D341Med (cell line): ENCODE data around the gene PGAP6.
"Not testable (repeated sequence)": the region's sequence is repeated elsewhere in the genome, so short reads cannot be mapped to it uniquely, and the experiment has no call there.

Experiments used
- DNase-seq: peaks from one replicate; pipeline ENCODE4 v3.0.0; 2012; ENCODE audit warnings: low spot score

Gene PGAP6, protein sequence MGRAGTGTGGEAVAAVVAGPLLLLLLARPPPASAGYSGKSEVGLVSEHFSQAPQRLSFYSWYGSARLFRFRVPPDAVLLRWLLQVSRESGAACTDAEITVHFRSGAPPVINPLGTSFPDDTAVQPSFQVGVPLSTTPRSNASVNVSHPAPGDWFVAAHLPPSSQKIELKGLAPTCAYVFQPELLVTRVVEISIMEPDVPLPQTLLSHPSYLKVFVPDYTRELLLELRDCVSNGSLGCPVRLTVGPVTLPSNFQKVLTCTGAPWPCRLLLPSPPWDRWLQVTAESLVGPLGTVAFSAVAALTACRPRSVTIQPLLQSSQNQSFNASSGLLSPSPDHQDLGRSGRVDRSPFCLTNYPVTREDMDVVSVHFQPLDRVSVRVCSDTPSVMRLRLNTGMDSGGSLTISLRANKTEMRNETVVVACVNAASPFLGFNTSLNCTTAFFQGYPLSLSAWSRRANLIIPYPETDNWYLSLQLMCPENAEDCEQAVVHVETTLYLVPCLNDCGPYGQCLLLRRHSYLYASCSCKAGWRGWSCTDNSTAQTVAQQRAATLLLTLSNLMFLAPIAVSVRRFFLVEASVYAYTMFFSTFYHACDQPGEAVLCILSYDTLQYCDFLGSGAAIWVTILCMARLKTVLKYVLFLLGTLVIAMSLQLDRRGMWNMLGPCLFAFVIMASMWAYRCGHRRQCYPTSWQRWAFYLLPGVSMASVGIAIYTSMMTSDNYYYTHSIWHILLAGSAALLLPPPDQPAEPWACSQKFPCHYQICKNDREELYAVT

DNA sequence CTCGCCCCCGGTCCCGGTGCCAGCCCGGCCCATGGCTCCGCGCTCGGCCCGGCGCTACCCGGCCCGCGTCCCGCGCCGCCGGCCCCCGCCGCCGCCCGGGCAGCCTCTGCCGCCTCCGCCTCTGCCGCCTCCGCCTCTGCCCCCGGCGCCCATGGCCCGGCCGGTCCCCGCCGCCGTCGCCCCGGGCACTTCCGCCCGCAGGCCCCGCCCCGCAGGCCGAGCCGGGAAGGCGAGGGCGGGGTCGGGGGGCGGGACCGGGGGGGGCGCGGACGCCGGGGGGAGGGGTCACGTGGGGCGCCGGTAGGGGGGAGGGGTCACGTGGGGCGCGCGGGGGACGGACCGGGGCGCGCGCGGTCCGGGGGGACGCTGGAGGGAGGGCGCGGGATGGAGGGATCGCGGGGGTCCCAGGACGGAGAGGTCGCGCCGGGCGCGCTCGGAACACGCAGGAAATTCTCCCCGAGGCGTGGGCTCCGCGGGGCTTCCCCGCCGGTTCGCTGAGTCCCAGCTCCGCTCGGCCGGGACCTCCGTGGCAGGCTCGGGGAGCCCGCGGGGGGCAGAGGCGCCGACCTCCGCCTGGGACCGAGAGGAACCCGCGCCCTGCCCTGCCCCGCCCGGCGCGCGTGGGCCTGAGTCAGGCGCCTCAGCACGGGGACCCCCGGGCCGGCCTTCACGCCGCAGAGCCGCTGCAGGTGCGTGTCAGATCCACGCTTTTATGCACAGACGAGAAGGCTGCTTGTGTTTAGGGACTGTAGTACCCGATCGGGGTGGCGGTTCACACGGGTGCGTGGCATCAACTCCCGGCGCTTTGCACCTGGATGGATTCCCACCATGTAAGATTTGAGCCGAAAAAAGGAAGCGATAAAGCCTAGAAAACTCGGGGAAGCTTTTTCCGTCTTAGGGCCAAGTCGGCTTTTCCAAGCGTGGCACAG lies at the start of gene PGAP6:
TSS of gene PGAP6 (minus strand) at position 190 of the 929 bp plus-strand sequence. CDS start at position 33, 157 bp downstream.
- peak; percentile 96 for DNase-seq

DNA sequence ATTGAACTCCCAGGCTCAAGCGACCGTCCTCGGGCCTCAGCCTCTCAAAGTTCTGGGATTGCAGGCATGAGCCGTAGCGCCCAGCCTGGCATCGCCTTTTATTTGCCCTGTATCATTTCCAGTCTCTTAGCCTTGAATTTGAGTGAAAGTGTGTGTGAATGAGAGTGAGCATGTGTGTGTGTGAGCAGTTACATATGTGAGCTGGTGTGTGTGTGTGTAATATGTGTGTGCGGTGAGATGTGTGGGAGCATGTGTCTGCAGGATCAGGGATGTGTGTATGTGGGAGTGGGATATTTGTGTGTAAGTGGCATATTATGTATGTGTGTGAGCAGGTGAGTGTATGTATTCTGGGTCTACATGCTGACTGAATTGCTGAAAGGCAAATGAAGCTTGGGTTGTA lies 49.1 kb upstream of the PGAP6 start:
- DNase-seq = no peak

DNA sequence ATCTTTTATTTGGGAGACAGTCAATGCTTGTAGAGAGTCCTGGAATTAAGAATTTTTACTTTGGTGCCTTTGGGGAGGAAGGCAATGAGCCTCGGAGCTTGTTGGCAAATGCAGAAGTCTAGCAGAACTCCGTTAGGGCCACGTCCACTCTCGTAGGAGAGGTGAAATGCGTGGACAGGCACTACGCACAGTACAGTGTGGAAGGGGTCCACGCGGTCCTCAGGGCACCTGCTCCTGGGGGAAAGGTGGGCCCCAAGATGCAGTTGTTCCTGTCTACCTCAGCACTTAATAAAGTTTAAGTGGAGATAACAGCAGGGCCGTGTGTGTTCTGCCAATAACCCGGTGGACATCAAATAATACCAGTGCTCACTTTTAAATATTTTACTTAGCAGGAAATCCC lies 45.5 kb upstream of the PGAP6 start:
- DNase-seq = no peak

DNA sequence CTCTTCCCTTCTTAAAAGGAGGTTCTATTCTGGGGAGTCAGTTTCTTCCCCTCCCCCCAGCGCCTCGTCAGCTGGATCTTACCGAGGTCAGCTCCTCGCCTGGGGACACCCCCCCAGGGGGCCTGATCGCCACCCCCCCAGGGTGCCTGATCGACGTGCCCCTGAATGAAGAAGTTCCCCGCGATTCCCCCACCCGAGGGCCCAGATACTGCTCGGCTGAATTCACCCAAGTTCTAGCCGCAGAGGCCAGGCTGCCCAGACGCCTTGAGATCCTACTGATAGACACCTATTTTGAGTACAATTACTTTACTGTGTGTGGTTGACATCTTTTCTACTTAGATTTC lies 45.1 kb upstream of the PGAP6 start:
- no peak for DNase-seq

DNA sequence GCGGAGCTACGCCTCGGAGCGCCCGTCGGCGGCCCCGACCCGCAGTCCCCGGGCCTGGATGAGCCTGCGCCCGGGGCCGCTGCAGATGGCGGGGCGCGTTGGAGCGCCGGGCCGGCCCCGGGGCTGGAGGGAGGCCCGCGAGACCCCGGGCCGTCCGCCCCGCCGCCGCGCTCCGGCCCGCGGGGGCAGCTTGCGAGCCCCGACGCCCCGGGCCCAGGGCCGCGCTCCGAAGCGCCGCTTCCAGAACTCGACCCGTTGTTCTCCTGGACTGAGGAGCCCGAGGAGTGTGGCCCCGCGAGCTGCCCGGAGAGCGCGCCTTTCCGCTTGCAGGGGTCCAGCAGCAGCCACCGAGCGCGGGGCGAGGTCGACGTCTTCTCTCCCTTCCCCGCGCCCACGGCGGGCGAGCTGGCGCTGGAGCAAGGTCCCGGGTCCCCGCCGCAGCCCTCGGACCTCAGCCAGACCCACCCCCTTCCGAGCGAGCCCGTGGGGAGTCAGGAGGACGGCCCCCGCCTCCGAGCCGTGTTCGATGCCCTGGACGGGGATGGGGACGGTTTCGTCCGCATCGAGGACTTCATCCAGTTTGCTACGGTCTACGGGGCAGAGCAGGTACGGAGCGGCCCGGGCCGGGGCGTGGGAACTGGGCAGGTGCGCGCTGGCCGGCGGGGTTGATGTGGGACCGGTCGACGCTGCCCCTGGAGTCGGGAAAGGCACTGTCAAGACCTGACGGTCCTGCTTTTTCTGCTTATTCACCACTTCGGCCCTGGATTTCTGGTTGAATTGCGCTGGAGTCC lies 44.5 kb upstream of the PGAP6 start:
- no peak for DNase-seq

DNA sequence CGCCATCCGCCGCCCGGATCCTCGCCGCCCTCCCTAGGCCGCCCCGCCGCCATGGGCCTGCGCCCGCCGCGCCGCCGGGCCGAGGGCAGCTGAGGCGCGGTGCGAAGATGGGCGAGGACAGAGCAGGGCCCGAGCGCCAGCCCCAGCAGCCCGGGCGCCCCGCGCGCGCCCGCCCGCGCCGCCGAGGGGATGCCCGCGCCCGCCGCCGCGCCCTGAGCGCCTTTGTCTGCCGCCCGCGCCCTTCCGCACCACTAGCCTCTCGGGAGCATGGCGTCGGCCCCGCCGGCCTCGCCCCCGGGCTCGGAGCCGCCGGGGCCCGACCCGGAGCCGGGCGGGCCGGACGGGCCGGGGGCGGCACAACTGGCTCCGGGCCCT lies 43.9 kb upstream of the PGAP6 start:
- DNase-seq = peak; percentile 84

DNA sequence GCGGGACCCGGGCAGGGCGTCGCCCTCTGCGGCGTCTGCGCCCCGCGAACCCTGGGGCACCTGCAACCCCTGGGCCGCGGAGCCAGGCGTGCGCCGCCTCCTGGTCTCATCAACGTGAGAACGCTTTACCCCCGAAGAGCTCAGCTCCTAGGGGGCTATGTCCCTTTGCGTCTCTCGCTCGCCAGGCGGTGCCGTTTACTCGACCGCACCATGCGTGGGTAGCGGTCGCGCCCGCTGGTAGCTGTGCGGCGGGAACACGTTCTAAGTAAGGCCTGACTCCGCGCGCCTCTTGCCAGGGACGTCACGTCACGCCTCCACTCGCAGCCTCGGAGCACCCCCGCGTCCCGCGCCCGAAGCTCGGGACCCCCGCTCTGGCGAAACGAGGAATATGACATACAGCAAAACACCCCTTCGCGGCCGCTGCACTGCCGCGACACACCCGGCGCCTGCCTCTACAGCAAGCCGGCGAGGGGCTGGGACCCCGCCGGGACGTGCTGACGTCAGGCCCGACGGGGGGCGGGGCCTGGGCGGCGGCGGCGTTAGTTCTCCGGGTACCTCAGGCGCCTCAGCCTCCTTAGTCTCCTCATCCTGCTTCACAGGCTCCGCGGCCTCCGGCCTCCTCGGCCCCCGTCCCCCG lies 43.4 kb upstream of the PGAP6 start, which contains the start of gene RAB11FIP3:
TSS of gene RAB11FIP3 (plus strand) at position 568 of the 637 bp plus-strand sequence. CDS start 358 bp downstream, outside the sequence.
- DNase-seq = peak; percentile 94

DNA sequence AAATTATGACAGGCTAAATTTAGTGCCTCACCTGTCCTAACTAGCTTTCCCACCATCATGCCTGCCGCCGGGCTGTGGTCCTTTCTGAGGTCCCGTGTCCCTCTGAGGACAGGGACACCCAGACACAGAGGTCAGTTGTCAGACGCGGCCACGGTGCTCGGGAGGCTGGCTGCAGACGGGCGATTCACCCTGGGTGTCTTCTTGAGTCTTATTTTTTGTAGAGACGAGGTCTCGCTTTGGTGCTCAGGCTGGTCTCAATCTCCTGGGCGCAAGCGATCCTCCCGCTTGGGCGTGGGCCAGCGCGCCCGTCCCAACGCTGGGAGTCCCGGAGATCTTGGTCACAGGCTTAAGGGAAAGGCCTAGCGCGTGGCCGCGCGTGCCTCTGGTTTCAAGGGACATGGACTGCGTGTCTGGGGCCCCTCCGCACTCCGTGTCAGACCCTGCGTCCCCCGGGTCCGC lies 42.9 kb upstream of the PGAP6 start:
- no peak for DNase-seq

DNA sequence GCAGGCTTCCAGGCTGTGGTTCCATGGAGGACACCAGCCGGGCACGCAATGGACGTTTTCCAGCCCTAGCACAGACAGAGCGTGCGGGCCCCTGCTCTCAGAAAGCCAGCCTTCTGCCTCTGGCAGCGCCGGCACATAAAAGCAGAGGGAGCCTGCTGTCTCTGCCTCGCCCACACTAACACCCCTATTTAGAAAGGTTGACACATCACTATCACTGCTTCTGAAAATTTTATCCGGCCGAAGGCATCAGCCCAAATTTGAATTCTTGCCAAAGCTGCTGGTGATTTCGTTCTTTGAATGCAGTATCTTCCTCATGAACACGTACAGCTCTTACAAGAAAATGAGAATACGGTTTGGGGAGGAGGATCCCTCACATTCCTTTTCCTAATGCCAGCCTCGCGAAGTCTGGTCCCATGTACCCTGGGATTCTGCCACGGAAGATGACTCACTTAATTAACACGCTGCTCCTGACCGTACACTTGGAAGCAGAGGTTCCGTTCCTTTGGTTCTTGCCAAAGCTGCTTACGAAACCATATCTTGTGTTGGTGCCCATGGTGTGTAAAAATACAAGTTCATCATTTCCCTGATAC lies 42.4 kb upstream of the PGAP6 start:
- no peak for DNase-seq

DNA sequence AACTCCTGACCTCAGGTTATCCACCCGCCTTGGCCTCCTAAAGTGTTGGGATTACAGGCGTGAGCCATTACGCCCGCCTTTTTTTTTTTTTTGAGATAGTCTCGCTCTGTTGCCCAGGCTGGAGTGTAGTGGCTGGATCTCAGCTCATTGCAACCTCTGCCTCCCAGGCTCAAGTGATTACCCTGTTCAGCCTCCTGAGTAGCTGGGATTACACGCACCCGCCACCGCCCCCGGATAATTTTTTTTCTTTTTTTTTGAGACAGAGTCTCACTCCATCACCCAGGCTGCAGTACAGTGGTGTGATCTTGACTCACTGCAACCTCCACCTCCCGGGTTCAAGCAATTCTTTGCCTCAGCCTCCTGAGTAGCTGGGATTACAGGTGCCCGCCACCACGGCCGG lies 40.4 kb upstream of the PGAP6 start:
- not testable (repeated sequence) for DNase-seq

DNA sequence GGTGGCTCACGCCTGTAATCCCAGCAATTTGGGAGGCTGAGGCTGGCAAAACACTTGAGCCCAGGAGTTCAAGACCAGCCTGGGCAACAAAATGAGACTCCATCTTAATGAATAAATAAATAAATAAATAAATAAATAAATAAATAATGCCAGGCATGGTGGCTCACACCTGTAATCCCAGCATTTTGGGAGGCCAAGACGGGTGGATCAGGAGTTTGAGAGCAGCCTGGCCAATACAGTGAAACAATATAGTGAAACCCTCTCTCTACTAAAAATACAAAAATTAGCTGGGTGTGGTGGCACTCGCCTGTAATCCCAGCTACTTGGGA lies 33.4 kb upstream of the PGAP6 start:
- DNase-seq = not testable (repeated sequence)

DNA sequence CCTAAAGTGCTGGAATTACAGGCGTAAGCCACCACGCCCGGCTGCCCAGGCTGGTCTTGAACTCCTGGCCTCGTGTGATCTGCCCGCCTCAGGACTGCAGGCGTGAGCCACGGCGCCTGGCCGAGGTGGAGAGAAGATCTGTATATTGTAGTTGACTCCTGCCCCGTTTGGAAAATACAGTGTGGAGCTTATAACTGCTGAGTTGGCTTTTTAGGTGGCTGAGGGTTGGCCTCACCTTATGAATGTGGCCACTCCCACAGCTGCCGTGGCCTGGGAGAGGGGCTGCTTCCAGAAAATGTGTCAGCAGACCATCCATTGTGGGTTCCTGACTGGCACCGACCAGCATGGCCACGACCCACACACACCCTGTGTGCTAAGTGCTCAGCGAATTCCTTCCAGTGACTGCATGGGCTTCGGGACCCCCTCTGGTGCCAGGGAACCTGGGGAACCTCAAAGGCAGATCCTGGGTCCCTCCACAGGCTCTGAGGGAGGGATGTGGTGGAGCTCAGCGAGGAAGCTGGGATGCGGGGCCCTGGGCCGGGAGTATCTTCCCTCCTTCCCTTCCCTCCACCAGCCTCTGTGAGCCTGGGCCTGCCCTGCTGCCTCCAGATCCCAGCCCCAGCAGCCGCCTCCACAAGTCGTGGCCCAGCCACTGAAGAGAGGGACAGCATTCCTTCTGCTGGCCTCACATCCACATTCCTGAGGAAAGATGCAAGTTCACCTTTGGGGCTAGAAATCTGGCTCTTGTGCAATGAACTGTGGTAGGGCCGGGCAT lies 32.8 kb upstream of the PGAP6 start:
- no peak for DNase-seq

DNA sequence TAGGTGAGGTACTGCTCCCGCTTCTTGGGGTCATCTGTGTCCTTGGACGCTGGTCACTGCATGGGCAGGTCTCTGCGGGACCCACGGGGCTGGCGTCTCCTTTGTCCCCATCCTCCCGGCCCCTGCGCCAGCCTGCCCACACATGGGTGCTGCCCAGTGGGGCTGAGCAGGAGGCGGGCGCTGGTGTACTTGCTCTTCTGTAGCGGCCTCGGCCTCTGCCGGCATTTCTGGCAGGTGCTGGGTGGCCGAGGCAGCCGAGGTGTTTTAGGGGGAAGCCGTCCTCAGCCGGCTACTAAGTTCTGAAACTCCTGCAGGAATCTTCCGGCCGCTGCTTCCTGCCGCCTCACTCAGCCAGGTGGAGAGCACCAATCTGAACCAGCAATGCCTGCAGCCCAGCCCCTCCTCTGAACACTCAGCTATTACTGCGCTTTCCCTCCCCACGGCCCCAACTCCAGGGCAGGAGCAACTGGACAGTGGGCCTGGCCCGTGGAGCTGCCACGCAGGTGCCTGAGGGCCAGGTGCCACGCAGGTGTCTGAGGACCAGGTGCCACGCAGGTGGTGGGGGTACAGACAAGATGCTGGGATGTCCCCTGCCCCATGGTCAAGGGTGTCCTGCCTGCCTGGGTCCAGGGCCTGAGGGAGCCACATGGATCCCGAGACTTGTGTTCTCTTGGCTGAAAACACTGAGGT lies 29.9 kb upstream of the PGAP6 start:
- DNase-seq = no peak

DNA sequence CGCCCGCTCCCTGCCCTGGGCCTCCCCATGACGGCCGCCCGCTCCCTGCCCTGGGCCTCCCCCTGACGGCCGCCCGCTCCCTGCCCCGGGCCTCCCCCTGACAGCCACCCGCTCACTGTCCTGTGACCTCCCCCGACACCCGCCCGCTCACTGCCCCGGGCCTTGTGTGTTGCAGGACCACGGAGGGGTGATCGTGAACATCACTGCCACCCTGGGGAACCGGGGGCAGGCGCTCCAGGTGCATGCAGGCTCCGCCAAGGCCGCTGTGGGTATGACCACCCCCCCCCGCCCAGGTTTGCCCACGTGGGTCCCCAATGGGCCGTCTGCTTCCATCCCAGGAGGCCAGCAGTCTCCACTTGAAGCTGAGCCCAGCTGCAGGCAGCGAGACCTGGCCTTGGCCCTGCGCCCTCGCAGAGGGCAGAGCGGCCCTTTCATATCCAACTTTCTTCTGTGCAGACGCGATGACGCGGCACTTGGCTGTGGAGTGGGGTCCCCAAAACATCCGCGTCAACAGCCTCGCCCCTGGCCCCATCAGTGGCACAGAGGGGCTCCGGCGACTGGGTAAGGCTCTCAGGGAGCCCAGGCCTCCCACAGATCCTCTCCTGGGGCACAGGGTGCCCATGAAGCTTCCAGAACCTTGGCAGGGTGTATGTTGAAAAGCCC lies 28.9 kb upstream of the PGAP6 start:
- DNase-seq = no peak

DNA sequence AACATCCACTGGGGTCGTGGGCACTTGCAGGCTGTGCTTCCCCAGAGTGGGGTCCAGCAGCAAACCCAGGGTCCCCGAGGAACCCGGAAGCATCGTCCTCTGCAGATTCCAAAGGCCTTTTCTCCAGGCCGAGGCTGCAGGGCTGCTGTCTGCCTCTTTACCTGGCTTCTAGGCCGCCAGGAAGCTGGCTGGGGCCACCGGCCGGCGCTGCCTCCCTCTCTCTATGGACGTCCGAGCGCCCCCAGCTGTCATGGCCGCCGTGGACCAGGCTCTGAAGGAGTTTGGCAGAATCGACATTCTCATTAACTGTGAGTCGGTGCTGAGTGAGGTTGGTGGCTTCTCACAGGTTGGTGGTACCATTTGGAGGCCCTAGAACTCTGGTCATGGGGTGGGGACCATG lies 25.5 kb upstream of the PGAP6 start:
- peak; percentile 15 for DNase-seq

DNA sequence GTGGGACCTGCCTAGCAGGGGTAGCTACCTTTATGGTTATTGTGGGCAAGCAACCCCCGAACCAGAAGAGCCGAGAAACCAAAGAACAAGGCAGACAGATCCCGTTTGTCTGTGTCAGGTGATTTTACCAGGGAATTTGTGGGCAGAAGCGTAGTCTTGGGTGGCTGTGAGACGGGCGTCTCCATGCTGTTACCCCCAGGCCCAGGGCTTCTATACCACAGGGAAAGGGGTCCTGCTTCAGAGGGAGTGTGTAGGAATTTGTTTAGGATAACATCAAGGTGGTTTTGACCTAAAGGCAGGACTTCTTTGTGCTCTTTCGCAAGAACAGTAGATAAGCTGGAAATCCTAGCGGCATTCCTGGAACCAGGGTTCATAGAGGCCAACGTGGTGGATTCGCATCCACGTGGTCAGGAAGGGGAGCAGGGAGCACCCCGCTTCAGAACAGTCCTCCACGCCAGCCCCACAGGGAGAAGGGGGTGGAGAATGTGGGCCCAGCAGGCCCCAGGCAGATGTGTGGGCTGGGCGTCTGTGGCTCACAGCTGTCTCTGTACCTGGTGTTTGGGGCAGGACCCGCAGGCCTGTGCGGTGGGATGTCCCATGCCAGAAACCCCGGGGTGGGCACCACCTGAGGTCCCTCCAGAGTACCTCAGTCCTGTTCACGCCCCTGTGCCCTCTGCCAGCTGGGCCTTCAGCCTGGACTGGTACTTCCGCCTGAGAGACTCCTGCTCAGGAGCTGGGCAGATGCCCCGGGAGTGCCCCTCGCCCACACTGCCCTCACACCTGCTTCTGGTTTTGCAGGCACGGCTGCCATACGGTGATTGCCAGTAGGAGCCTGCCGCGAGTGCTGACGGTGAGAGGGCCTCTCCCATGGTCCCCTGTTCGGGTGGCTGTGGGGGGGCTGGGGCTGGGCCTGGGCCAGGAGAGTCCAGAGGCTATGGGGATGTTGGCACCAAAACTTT lies 24.0 kb upstream of the PGAP6 start:
- peak; percentile 18 for DNase-seq

DNA sequence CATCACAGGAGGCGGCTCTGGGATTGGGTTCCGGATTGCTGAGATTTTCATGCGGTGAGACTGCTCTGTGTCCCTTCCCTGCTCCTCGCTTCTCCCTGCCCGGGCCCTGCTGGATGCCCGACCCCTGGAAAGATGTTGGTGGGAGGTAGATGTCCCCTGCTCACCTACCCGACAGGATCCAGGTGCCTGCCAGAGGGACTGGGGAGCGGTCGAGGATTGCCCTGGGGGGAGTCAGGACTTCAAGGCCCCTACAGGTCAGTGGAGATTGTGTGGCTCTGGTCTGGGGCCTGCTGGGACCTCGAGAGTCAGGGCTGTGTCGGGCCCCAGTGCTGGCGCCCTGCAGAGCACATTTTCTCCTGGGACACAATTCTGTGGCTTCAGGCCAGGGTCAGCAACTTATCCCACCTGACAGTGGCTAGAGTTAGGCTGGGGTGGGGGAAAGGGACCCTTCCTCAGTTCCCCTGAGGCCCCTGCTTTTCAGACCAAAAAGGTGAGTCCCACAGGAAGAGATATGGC lies 23.3 kb upstream of the PGAP6 start:
- peak; percentile 21 for DNase-seq
